Activated CD8-positive, alpha-beta memory T cell treated with anti-CD3 and anti-CD28 coated beads for 24 hours (primary cell): ENCODE results near the gene HOTAIR.

ENCODE experiments used
- DNase-seq: peaks from one replicate; pipeline ENCODE4 v3.0.0-alpha.2; 2020

HOTAIR gene

GRCh38 chr12:53998110-53998899 is 23.6 kb upstream of the HOTAIR start:
- no peak for DNase-seq

GRCh38 chr12:53997204-53998109 is 22.7 kb upstream of the HOTAIR start:
- no peak for DNase-seq

DNA sequence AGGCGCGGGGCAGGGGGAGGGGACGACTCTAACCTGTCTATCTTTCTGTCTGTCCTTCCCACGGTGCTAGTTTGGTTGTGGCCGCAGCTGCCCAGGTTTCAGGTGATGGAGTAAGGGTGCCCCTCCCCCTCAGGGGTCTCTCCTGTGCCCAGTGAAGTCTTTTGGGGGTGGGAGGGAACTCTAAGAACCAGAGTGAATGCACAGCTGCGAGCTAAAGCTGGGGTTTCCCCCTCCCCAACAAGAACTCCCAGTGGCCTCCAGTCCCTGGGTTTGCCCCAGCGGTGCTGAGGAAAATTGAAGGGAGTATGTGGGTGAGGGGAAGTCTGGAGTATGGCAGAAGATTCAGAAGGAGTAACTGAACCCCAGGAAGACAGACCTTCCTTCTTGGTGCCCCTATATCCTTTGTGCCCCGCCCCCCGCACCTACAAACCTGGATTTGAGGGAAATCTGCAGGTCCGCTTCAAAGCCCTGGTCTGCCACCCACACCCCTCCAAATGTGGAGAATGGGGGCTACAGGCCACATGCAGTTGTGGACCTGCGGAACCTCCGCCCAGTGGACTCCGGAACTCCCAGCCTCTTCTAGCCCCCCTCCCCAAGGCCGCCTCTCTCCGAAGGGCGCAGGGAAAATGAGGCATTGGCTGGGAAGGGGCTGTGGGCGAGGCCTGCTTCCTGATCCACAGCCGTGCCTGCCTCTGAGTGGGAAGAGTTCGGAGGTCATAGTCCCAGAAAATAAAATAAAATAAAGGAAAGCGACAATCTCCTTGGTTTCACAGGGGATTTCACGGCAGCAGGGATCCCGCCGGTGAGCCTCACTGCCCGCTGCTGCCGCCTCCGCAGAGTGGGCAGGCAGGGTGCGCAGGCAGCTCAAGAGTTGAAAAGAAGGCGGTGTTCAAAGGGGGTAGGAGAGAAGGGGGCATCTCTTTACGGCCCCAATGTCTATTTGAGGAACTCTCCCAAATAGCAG is 21.8 kb upstream of the HOTAIR start:
- no peak for DNase-seq

- DNase-seq, result no peak
These were observed 20.9 kb upstream of the HOTAIR start for GRCh38 chr12:53995378-53996239.

DNA sequence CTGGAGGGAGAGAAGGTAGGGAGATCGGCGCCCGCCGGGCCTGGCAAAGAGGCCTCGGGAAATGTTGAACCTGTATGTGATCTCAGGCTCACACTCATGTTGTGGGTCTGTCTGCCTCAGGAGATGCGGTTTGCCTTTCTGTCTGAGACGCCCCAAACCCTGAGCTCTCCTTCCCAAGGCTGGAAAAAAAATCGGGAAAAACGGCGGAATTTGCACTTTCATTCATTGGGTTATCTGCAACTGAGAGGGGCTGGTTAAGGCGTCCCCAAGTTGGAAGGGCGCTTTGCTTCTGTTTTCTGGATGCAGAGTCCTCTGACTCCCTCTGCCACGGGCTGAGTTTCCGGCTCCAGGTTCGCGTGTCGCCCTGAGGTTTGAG is 20.2 kb upstream of the HOTAIR start:
- DNase-seq, result no peak

GRCh38 chr12:53994264-53995001 is 19.7 kb upstream of the HOTAIR start:
- no peak for DNase-seq

GRCh38 chr12:53994009-53994263 is 19.2 kb upstream of the HOTAIR start:
- DNase-seq, result no peak

DNA sequence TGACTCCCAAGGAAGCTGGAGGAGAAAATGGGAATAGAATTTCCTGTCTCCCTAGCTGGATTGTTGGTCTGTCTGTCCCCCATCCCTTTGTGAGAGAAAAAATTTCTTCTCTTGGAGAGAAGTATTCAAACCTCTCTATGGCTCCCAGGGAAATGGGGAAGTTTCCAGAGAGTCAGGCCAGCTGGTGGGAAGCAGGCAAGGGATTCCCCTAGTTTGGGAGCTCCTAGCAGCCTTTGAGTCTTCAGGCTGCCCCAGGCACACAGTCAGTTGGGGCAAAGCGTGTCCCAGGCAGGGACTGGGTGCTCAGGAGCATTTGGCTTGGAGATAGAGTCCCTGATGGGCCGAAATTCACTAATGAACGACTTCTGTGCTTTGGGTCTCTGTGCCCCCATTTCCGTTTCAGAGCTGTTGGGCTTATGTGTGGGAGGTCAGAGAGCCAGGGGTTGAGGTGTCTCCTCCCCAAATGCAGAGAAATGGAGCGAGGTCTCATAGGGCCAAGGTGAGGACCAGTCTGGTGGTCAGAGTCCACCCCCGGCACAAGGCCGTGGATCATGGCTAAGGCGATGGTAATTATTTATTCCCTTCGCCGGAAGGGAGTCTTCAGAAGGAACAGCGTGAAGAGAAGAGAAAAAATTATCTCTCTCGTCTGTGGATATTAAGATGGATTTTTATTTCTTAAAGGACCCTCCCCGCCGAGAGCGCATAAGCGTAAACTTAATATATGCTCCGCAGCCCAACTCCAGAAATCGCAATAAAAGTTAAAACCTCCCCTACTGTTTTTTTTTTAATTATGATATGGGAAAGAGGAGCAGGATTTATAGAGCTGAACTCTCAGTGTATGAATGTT is 18.6 kb upstream of the HOTAIR start:
- no peak for DNase-seq

DNA sequence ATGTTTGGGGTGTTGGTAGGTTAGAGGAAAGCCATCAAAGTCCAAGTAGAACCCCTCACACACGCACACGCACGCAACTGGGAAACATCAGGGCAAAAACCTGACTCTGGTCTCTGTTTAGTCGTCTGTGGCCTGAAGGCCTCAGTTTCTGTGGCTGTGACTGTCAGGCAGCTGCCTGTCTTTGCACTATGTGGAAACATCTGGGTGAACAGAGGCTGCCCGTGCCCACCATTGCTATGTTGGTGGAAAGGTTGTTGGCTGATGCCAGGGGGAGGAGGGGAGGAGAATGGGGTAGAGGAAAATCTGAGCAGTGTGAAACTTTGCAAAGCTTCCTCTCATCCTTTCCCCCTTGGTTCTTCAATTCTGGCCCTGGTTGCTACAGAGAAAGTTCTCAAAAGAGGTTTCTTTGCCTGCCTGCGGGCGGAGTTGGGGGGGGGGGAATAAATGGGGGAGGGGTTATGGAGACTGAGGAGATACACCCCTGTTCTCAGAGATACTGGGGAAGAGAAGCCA is 17.7 kb upstream of the HOTAIR start:
- no peak for DNase-seq

- DNase-seq, result no peak
These were observed 16.3 kb upstream of the HOTAIR start for GRCh38 chr12:53991077-53991460.

GRCh38 chr12:53990311-53991076 is 15.7 kb upstream of the HOTAIR start:
- DNase-seq, result no peak

DNA sequence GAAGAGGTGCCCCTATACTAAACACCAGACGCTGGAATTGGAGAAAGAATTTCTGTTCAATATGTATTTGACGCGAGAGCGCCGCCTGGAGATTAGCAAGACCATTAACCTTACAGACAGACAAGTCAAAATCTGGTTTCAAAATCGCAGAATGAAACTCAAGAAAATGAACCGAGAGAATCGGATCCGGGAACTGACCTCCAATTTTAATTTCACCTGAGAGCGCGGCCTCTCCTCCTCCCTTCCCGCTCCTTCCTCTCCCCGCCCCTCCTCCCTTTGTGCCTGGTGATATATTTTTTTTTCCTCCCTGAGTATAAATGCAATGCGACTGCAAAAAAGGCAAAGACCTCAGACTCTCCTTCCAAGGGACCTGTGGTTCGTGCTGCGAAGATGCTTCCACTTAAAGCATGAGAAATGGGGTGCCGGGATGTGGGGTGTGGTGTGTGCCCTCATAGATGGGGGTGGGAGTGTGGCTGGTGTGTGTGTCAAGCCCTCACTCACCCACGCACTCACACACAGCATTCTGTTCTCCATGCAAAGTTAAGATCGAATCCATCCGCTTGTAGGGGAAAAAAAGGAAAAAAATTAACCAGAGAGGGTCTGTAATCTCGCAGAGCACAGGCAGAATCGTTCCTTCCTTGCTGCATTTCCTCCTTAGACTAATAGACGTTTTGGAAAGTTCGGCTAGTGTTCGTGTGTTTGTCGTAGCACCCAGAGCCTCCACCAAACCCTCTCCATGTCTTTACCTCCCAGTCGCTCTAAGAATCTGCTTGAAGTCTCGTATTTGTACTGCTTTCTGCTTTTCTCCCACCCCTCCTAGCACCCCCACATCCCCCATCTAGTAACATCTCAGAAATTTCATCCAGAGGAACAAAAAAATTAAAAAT is 14.7 kb upstream of the HOTAIR start:
- DNase-seq, result no peak

GRCh38 chr12:53988541-53989226 is 13.9 kb upstream of the HOTAIR start:
- no peak for DNase-seq

- DNase-seq, result no peak
These were observed 13.1 kb upstream of the HOTAIR start for GRCh38 chr12:53987787-53988230.

GRCh38 chr12:53986686-53987483 is 12.1 kb upstream of the HOTAIR start:
- no peak for DNase-seq

- DNase-seq, result no peak
These were observed 11.4 kb upstream of the HOTAIR start for GRCh38 chr12:53985994-53986685.
